Measurements from ENCODE around the gene PRR18.

DNA sequence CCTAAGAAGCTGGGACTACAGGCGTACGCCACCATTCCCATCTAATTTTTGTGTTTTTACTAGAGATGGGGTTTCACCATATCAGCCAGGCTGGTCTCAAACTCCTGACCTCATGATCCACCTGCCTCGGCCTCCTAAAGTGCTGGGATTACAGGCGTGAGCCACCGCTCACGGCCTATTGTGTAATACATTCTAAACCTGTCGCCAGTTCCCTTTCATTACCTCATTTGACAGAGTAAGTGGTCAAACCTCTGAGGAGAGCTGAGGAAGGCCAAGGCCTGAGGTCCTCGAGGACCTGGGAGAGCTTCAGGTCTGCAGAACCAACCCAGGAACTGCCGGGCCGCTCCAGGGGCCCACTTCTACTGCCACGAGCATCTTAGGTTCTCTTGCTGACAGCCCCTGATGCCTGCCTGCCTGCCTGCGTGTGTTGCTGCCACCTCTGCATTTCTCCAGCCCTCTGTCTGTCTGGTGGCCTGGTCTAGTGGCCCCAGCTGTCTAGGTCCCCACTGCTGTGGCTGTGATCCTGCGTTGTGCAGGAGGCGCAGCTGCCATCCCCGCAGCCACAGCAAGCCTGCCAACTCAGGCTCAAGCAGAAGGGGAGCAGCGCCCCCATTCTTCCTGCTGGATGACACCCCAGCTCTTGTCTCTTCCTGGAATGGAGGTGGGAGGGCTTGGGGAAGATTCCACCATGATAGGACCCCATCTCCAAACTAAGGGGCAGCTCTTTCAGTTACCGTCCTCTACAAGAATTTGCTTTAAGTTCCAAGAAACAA lies 45.3 kb downstream of the PRR18 start:
- no peak for TF ChIP-seq DPF2 (CRISPR knock-in tag; IDR thresholded peaks at IDR 0.05; ENCODE audit: borderline replicate concordance, low read depth)
- TF ChIP-seq MAFK (conservative IDR thresholded peaks at IDR 0.05 in 1 of 2, IDR thresholded peaks at IDR 0.05 in 1 of 2; ENCODE audit: low read length in 2 of 2): no peak

All from HepG2 (cell line).